ENCODE data around the gene IL23A.
A peak's percentile ranks its signal among the peaks of the same experiment; 100 is the strongest.
"Not testable (repeated sequence)": the region's sequence is repeated elsewhere in the genome, so short reads cannot be mapped to it uniquely, and the experiment has no call there.

IL23A gene

GRCh38 chr12:56308714-56309113 is 30.0 kb upstream of the IL23A start:
- ChIA-PET POLR2A (no interaction called here), CTCF (interaction anchor here (1.0 to 1.2 kb wide), 2 partner anchors 10 to 22 kb away, joined by 3 to 4 read pairs; no protein-coding TSS in a partner anchor)
- DNase-seq (ENCODE audit: extremely low spot score), result no peak
- no peak for TF ChIP-seq CTCF (IDR thresholded peaks at IDR 0.05; ENCODE audit: control extremely low read depth, extremely low read depth, low read depth, missing control alignments)

- ChIA-PET POLR2A (interaction anchor here (0.6 kb wide), 1 partner anchor 193 kb away, joined by 3 read pairs; the partner anchor contains the start of gene ZC3H10), CTCF (interaction anchor here (0.8 to 1.7 kb wide), 11 partner anchors 12 to 185 kb away, joined by 3 to 6 read pairs (median 4); partner anchors contain the start of genes COQ10A and SMARCC2)
- TF ChIP-seq CTCF (IDR thresholded peaks at IDR 0.05; ENCODE audit: control extremely low read depth, extremely low read depth, low read depth, missing control alignments), result no peak
Measured at GRCh38 chr12:56311003-56311402, 27.7 kb upstream of the IL23A start.

GRCh38 chr12:56315249-56315621 is 23.4 kb upstream of the IL23A start:
- CTCF ChIA-PET, result interaction anchor here (0.9 to 3.6 kb wide), 5 partner anchors 14 to 148 kb away, joined by 3 to 25 read pairs (median 10); partner anchors contain the start of genes RNF41 and STAT2
- TF ChIP-seq CTCF (IDR thresholded peaks at IDR 0.05; ENCODE audit: control extremely low read depth, extremely low read depth, low read depth, missing control alignments), result no peak
- POLR2A ChIA-PET, result interaction anchor here (0.6 to 2.4 kb wide), 7 partner anchors 15 to 57 kb away, joined by 3 to 8 read pairs (median 4); partner anchors contain the start of genes ANKRD52, PAN2 and STAT2
- no peak for DNase-seq (ENCODE audit: extremely low spot score)

More at GRCh38 chr12:56311003-56311402, 27.7 kb upstream of the IL23A start:
- no peak for DNase-seq (ENCODE audit: extremely low spot score)

GRCh38 chr12:56315622-56316473 is 22.8 kb upstream of the IL23A start, which contains the start of gene CNPY2:
TSS of gene CNPY2 (minus strand) at chr12:56315988. CDS start at chr12:56315217, 771 bp downstream.
- POLR2A ChIA-PET, result interaction anchor here (0.6 to 2.4 kb wide), 10 partner anchors 10 to 209 kb away, joined by 3 to 8 read pairs (median 3); partner anchors contain the start of genes ANKRD52, PAN2 and STAT2
- DNase-seq (ENCODE audit: extremely low spot score), result peak; percentile 96
- CTCF ChIA-PET, result interaction anchor here (0.6 to 3.6 kb wide), 10 partner anchors 13 to 148 kb away, joined by 3 to 25 read pairs (median 3); partner anchors contain the start of genes IL23A, RNF41 and STAT2
- peak; percentile 32 for TF ChIP-seq CTCF (IDR thresholded peaks at IDR 0.05; ENCODE audit: control extremely low read depth, extremely low read depth, low read depth, missing control alignments)

GRCh38 chr12:56317675-56318074 is 21.0 kb upstream of the IL23A start:
- DNase-seq (ENCODE audit: extremely low spot score), result no peak
- TF ChIP-seq CTCF (IDR thresholded peaks at IDR 0.05; ENCODE audit: control extremely low read depth, extremely low read depth, low read depth, missing control alignments), result no peak
- CTCF ChIA-PET, result interaction anchor here (1.2 to 3.6 kb wide), 5 partner anchors 8 to 146 kb away, joined by 3 to 25 read pairs (median 3); no protein-coding TSS in a partner anchor
- POLR2A ChIA-PET, result no interaction called here

GRCh38 chr12:56321027-56321426 is 17.7 kb upstream of the IL23A start:
- POLR2A ChIA-PET, result interaction anchor here (0.7 kb wide), 1 partner anchor 15 kb away, joined by 8 read pairs; no protein-coding TSS in a partner anchor
- no peak for TF ChIP-seq CTCF (IDR thresholded peaks at IDR 0.05; ENCODE audit: control extremely low read depth, extremely low read depth, low read depth, missing control alignments)
- no peak for DNase-seq (ENCODE audit: extremely low spot score)
- CTCF ChIA-PET, result interaction anchor here (1.2 to 1.8 kb wide), 3 partner anchors 12 to 138 kb away, joined by 3 to 8 read pairs (median 3); partner anchors contain the start of gene PAN2

GRCh38 chr12:56321610-56322009 is 17.1 kb upstream of the IL23A start:
- CTCF ChIA-PET, result interaction anchor here (1.8 kb wide), 1 partner anchor 11 kb away, joined by 8 read pairs; the partner anchor contains the start of gene PAN2
- POLR2A ChIA-PET, result interaction anchor here (0.7 kb wide), 1 partner anchor 15 kb away, joined by 8 read pairs; no protein-coding TSS in a partner anchor
- DNase-seq (ENCODE audit: extremely low spot score), result not testable (repeated sequence)

All from GM10248 (cell line).